ENCODE measurements around the gene ITPR1.

DNA sequence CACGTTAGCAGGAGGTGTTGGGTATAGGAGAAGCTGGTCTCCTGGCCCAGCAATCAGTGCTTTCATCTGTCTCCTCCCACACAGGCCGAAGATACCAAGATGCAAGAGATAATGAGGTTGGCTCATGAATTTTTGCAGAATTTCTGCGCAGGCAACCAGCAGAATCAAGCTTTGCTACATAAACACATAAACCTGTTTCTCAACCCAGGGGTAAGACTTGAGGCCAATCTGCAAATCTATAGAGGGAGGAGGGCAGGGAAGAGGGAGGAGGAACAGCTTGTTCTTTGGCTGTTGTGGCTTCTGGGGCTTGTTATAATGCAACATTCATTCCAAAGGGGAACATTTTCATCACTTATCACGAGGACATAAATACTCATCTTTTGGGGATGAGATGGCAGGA is 195.3 kb downstream of the ITPR1 start:
- TF ChIP-seq, protein P1, sequence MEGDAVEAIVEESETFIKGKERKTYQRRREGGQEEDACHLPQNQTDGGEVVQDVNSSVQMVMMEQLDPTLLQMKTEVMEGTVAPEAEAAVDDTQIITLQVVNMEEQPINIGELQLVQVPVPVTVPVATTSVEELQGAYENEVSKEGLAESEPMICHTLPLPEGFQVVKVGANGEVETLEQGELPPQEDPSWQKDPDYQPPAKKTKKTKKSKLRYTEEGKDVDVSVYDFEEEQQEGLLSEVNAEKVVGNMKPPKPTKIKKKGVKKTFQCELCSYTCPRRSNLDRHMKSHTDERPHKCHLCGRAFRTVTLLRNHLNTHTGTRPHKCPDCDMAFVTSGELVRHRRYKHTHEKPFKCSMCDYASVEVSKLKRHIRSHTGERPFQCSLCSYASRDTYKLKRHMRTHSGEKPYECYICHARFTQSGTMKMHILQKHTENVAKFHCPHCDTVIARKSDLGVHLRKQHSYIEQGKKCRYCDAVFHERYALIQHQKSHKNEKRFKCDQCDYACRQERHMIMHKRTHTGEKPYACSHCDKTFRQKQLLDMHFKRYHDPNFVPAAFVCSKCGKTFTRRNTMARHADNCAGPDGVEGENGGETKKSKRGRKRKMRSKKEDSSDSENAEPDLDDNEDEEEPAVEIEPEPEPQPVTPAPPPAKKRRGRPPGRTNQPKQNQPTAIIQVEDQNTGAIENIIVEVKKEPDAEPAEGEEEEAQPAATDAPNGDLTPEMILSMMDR (IDR thresholded peaks at IDR 0.05) = no peak
- TF ChIP-seq POLR2A (IDR thresholded peaks at IDR 0.05) = no peak

Data from heart left ventricle (tissue), 13 donors.